A549 (cell line): ENCODE measurements around the gene OR52J3.

Source experiments
- CEBPB ChIP-seq, 2 experiments: fragments of >200 bp in 1 of 2; sonication (Bioruptor Twin) in 1 of 2; formaldehyde crosslinking in 1 of 2; IDR thresholded peaks; 2 replicates each; pipeline ENCODE4 v1.6.1; 2012 to 2016
- EHMT2 ChIP-seq: fragments of 200-600 bp; sonication (generic); IDR thresholded peaks from 2 replicates; pipeline ENCODE4 v1.6.1; 2016; ENCODE audit warnings: antibody characterized with exemption, low read depth, mild to moderate bottlenecking, moderate library complexity
- EP300 ChIP-seq, 2 experiments: fragments of >200 bp; sonication (Bioruptor Twin); formaldehyde crosslinking; IDR thresholded peaks; 2 replicates in 1 of 2; 3 replicates in 1 of 2; pipeline ENCODE4 v1.6.1; 2016 to 2017
- HEYL ChIP-seq: fragments of 250-450 bp; sonication (Bioruptor Pico); IDR thresholded peaks from 2 replicates; pipeline ENCODE4 v1.8.0; 2021; ENCODE audit warnings: mild to moderate bottlenecking, moderate library complexity
- JUN ChIP-seq, 2 experiments: fragments of >200 bp; sonication (Bioruptor Twin); formaldehyde crosslinking; IDR thresholded peaks; 2 replicates in 1 of 2; 3 replicates in 1 of 2; pipeline ENCODE4 v1.6.1; 2016 to 2017
- KDM1A ChIP-seq: fragments of 200-600 bp; sonication (generic); IDR thresholded peaks from 2 replicates; pipeline ENCODE4 v1.6.1; 2016; ENCODE audit warnings: low read depth, mild to moderate bottlenecking
- NR3C1 ChIP-seq: fragments of >200 bp; sonication (Bioruptor Twin); formaldehyde crosslinking; IDR thresholded peaks from 3 replicates; pipeline ENCODE4 v1.6.1; 2017
- PHF8 ChIP-seq: fragments of 200-600 bp; sonication (generic); IDR thresholded peaks from 2 replicates; pipeline ENCODE4 v1.6.1; 2016; ENCODE audit warnings: low read depth, mild to moderate bottlenecking, antibody characterized with exemption, moderate library complexity, borderline replicate concordance
- POLR2A ChIP-seq: IDR thresholded peaks from 2 replicates; pipeline ENCODE4 v1.6.1; 2012; ENCODE audit warnings: mild to moderate bottlenecking, low read length
- POLR2AphosphoS2 ChIP-seq: conservative IDR thresholded peaks from 2 replicates; pipeline ENCODE4 v1.6.1; 2012; ENCODE audit warnings: low read length, improper control_type of control experiment, inconsistent platforms
- RAD21 ChIP-seq, 2 experiments: fragments of >200 bp in 1 of 2; sonication (Bioruptor Twin) in 1 of 2; formaldehyde crosslinking in 1 of 2; IDR thresholded peaks in 1 of 2; conservative IDR thresholded peaks in 1 of 2; 2 replicates in 1 of 2; 3 replicates in 1 of 2; pipeline ENCODE4 v1.6.1; 2012 to 2018; ENCODE audit warnings: inconsistent platforms in 1 of 2
- SMC3 ChIP-seq: fragments of >200 bp; sonication (Bioruptor Twin); formaldehyde crosslinking; IDR thresholded peaks from 3 replicates; pipeline ENCODE4 v1.6.1; 2018; ENCODE audit warnings: inconsistent platforms
- TF ChIP-seq, protein P1 (sequence below): fragments of >200 bp; sonication (Bioruptor Twin); formaldehyde crosslinking; IDR thresholded peaks from 3 replicates; pipeline ENCODE4 v1.5.1; 2016
- TF ChIP-seq, protein P2 (sequence below): fragments of 200-600 bp; sonication (generic); IDR thresholded peaks from 2 replicates; pipeline ENCODE4 v1.6.1; 2016; ENCODE audit warnings: antibody characterized with exemption, mild to moderate bottlenecking, moderate library complexity

DNA sequence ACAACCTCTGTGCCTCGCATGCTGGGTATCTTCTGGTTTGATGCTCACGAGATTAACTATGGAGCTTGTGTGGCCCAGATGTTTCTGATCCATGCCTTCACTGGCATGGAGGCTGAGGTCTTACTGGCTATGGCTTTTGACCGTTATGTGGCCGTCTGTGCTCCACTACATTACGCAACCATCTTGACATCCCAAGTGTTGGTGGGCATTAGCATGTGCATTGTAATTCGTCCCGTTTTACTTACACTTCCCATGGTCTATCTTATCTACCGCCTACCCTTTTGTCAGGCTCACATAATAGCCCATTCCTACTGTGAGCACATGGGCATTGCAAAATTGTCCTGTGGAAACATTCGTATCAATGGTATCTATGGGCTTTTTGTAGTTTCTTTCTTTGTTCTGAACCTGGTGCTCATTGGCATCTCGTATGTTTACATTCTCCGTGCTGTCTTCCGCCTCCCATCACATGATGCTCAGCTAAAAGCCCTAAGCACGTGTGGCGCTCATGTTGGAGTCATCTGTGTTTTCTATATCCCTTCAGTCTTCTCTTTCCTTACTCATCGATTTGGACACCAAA is 516 bp downstream of the OR52J3 start:
- TF ChIP-seq RAD21 (conservative IDR thresholded peaks at IDR 0.05 in 1 of 2, IDR thresholded peaks at IDR 0.05 in 1 of 2): no peak
- TF ChIP-seq, protein P1, sequence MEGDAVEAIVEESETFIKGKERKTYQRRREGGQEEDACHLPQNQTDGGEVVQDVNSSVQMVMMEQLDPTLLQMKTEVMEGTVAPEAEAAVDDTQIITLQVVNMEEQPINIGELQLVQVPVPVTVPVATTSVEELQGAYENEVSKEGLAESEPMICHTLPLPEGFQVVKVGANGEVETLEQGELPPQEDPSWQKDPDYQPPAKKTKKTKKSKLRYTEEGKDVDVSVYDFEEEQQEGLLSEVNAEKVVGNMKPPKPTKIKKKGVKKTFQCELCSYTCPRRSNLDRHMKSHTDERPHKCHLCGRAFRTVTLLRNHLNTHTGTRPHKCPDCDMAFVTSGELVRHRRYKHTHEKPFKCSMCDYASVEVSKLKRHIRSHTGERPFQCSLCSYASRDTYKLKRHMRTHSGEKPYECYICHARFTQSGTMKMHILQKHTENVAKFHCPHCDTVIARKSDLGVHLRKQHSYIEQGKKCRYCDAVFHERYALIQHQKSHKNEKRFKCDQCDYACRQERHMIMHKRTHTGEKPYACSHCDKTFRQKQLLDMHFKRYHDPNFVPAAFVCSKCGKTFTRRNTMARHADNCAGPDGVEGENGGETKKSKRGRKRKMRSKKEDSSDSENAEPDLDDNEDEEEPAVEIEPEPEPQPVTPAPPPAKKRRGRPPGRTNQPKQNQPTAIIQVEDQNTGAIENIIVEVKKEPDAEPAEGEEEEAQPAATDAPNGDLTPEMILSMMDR: no peak
- TF ChIP-seq KDM1A: no peak
- TF ChIP-seq, protein P2, sequence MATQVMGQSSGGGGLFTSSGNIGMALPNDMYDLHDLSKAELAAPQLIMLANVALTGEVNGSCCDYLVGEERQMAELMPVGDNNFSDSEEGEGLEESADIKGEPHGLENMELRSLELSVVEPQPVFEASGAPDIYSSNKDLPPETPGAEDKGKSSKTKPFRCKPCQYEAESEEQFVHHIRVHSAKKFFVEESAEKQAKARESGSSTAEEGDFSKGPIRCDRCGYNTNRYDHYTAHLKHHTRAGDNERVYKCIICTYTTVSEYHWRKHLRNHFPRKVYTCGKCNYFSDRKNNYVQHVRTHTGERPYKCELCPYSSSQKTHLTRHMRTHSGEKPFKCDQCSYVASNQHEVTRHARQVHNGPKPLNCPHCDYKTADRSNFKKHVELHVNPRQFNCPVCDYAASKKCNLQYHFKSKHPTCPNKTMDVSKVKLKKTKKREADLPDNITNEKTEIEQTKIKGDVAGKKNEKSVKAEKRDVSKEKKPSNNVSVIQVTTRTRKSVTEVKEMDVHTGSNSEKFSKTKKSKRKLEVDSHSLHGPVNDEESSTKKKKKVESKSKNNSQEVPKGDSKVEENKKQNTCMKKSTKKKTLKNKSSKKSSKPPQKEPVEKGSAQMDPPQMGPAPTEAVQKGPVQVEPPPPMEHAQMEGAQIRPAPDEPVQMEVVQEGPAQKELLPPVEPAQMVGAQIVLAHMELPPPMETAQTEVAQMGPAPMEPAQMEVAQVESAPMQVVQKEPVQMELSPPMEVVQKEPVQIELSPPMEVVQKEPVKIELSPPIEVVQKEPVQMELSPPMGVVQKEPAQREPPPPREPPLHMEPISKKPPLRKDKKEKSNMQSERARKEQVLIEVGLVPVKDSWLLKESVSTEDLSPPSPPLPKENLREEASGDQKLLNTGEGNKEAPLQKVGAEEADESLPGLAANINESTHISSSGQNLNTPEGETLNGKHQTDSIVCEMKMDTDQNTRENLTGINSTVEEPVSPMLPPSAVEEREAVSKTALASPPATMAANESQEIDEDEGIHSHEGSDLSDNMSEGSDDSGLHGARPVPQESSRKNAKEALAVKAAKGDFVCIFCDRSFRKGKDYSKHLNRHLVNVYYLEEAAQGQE: no peak
- no peak for TF ChIP-seq SMC3
- no peak for TF ChIP-seq EP300 (IDR thresholded peaks at IDR 0.05)
- TF ChIP-seq JUN (IDR thresholded peaks at IDR 0.05): no peak
- TF ChIP-seq PHF8: no peak
- TF ChIP-seq EHMT2: no peak
- no peak for TF ChIP-seq HEYL
- TF ChIP-seq CEBPB (IDR thresholded peaks at IDR 0.05): no peak
- no peak for TF ChIP-seq NR3C1
- TF ChIP-seq POLR2A: no peak
- TF ChIP-seq POLR2AphosphoS2: no peak
